IMR-90 (cell line): ENCODE data around the gene PAPLN. TPM values are rescaled to one million over a fixed set of nuclear protein-coding genes. Genes with fewer than 3 reads are reported as not detected.

Source experiments
- ATAC-seq: fragments of 200-7000 bp; cut with Tn5 transposase; 2 replicates; pipeline ENCODE4 v1.9.1; 2020; ENCODE audit warnings: low read depth, mild to moderate bottlenecking, moderate library complexity
- BruUV-seq: library from RNA; stranded (reverse); fragments of 400-500 nt; replicated peaks from 2 replicates; lab custom pipeline; 2021; lab: Mats Ljungman, UMichigan
- CTCF ChIA-PET: fragments of 300-600 bp; formaldehyde crosslinking; extraction: SDS; loops from one replicate; lab custom pipeline; 2021; ENCODE audit warnings: antibody characterized with exemption; lab: Yijun Ruan, JAX
- POLR2A ChIA-PET: fragments of 300-600 bp; sonication (Branson Sonifier 250); formaldehyde crosslinking; loops from one replicate; lab custom pipeline; 2022; ENCODE audit warnings: antibody characterized with exemption; ENCODE audit not compliant: unreplicated experiment; lab: Charles Lee
- DNase-seq: peaks from one replicate; pipeline ENCODE4 v3.0.0; 2013
- H2AFZ ChIP-seq: replicated peaks from 2 replicates; pipeline ENCODE3; 2013; ENCODE audit warnings: low read length, mild to moderate bottlenecking; ENCODE audit not compliant: poor library complexity
- H2AK5ac ChIP-seq: 2 replicates; pipeline ENCODE4 v1.6.1; 2013; ENCODE audit warnings: low read depth, low read length, inconsistent platforms
- H2AK9ac ChIP-seq: replicated peaks from 2 replicates; pipeline ENCODE3; 2013; ENCODE audit warnings: mild to moderate bottlenecking, low read depth, low read length, moderate library complexity; ENCODE audit not compliant: poor library complexity
- H2BK120ac ChIP-seq: 2 replicates; pipeline ENCODE4 v1.6.1; 2013; ENCODE audit warnings: low read depth, low read length, inconsistent platforms
- H2BK15ac ChIP-seq: 3 replicates; pipeline ENCODE4 v1.6.1; 2013; ENCODE audit warnings: low read depth, low read length, inconsistent platforms
- H2BK20ac ChIP-seq: 2 replicates; pipeline ENCODE4 v1.6.1; 2013; ENCODE audit warnings: low read depth, mild to moderate bottlenecking, inconsistent platforms, low read length, moderate library complexity
- H2BK5ac ChIP-seq: 2 replicates; pipeline ENCODE4 v1.6.1; 2013; ENCODE audit warnings: mild to moderate bottlenecking, low read depth, low read length, inconsistent platforms; ENCODE audit not compliant: poor library complexity, severe bottlenecking
- H3K14ac ChIP-seq: replicated peaks from 2 replicates; pipeline ENCODE4 v1.6.1; 2013; ENCODE audit warnings: low read depth, low read length, inconsistent platforms
- H3K18ac ChIP-seq: 2 replicates; pipeline ENCODE4 v1.6.1; 2013; ENCODE audit warnings: low read depth, low read length, control low read depth
- H3K23ac ChIP-seq: 2 replicates; pipeline ENCODE4 v1.6.1; 2013; ENCODE audit warnings: low read depth, low read length, inconsistent platforms
- H3K27ac ChIP-seq: 2 replicates; pipeline ENCODE4 v1.5.1; 2013; ENCODE audit warnings: mild to moderate bottlenecking, control low read depth, low read length; ENCODE audit not compliant: insufficient read depth
- H3K27me3 ChIP-seq: 2 replicates; pipeline ENCODE4 v1.6.1; 2013; ENCODE audit warnings: low read length; ENCODE audit not compliant: control insufficient read depth, insufficient read depth
- H3K36me3 ChIP-seq: 2 replicates; pipeline ENCODE4 v1.6.1; 2013; ENCODE audit warnings: low read length, mixed read lengths; ENCODE audit not compliant: control insufficient read depth, insufficient read depth
- H3K4ac ChIP-seq: 2 replicates; pipeline ENCODE4 v1.6.1; 2013; ENCODE audit warnings: low read depth, low read length, inconsistent platforms
- H3K4me1 ChIP-seq: 2 replicates; pipeline ENCODE4 v1.6.1; 2013; ENCODE audit warnings: low read length, mixed read lengths; ENCODE audit not compliant: control insufficient read depth, insufficient read depth
- H3K4me2 ChIP-seq: 2 replicates; pipeline ENCODE4 v1.6.1; 2013; ENCODE audit warnings: low read depth, mild to moderate bottlenecking, control low read depth, low read length, moderate library complexity
- H3K4me3 ChIP-seq: 2 replicates; pipeline ENCODE4 v1.5.1; 2013; ENCODE audit warnings: low read depth, mild to moderate bottlenecking, control low read depth, low read length, moderate library complexity; ENCODE audit not compliant: insufficient read depth
- H3K56ac ChIP-seq: 2 replicates; pipeline ENCODE4 v1.6.1; 2013; ENCODE audit warnings: low read length, inconsistent platforms; ENCODE audit not compliant: insufficient read depth; ENCODE audit errors: extremely low read depth
- H3K79me1 ChIP-seq, 2 experiments: 2 replicates each; pipeline ENCODE4 v1.6.1; 2013; ENCODE audit warnings: low read length in 2 of 2, inconsistent platforms in 1 of 2, low read depth in 1 of 2
- H3K9ac ChIP-seq: 2 replicates; pipeline ENCODE4 v1.6.1; 2013; ENCODE audit warnings: low read depth, low read length, control low read depth
- H3K9me1 ChIP-seq: 2 replicates; pipeline ENCODE4 v1.6.1; 2013; ENCODE audit warnings: low read length, inconsistent platforms; ENCODE audit not compliant: insufficient read depth
- H3K9me3 ChIP-seq: 2 replicates; pipeline ENCODE4 v1.6.1; 2013; ENCODE audit warnings: low read length; ENCODE audit not compliant: control insufficient read depth, insufficient read depth
- H4K20me1 ChIP-seq: 2 replicates; pipeline ENCODE4 v1.6.1; 2013; ENCODE audit warnings: low read length, inconsistent platforms; ENCODE audit not compliant: insufficient read depth
- H4K5ac ChIP-seq: 2 replicates; pipeline ENCODE4 v1.6.1; 2013; ENCODE audit warnings: mild to moderate bottlenecking, low read depth, low read length, control low read depth
- H4K8ac ChIP-seq, 2 experiments: 2 replicates each; pipeline ENCODE4 v1.6.1; 2013; ENCODE audit warnings: low read depth in 2 of 2, low read length in 2 of 2, control low read depth in 1 of 2, inconsistent platforms in 1 of 2
- H4K91ac ChIP-seq: 2 replicates; pipeline ENCODE4 v1.6.1; 2013; ENCODE audit warnings: low read depth, low read length, inconsistent platforms; ENCODE audit not compliant: insufficient read depth
- BHLHE40 ChIP-seq: fragments of 150-350 bp; IDR thresholded peaks from 2 replicates; pipeline ENCODE4 v1.6.1; 2016; ENCODE audit warnings: mild to moderate bottlenecking, low read depth, low read length
- CEBPB ChIP-seq: IDR thresholded peaks from 2 replicates; pipeline ENCODE4 v1.6.1; 2012; ENCODE audit warnings: low read depth, low read length, improper control_type of control experiment
- CHD1 ChIP-seq: IDR thresholded peaks from 2 replicates; pipeline ENCODE4 v1.6.1; 2012; ENCODE audit warnings: low read depth, low read length, improper control_type of control experiment
- FOS ChIP-seq: fragments of 150-350 bp; IDR thresholded peaks from 2 replicates; pipeline ENCODE4 v1.6.1; 2016; ENCODE audit warnings: low read depth, low read length
- MAFK ChIP-seq: IDR thresholded peaks from 2 replicates; pipeline ENCODE4 v1.6.1; 2012; ENCODE audit warnings: low read depth, low read length, improper control_type of control experiment
- MAZ ChIP-seq: IDR thresholded peaks from 2 replicates; pipeline ENCODE4 v1.6.1; 2012; ENCODE audit warnings: low read depth, mild to moderate bottlenecking, low read length, improper control_type of control experiment, moderate library complexity, borderline replicate concordance
- MXI1 ChIP-seq: IDR thresholded peaks from 2 replicates; pipeline ENCODE4 v1.6.1; 2012; ENCODE audit warnings: low read depth, mild to moderate bottlenecking, low read length, moderate library complexity, borderline replicate concordance
- NFE2L2 ChIP-seq: fragments of 150-350 bp; IDR thresholded peaks from 2 replicates; pipeline ENCODE4 v1.6.1; 2016; ENCODE audit warnings: low read depth, mild to moderate bottlenecking, low read length
- POLR2A ChIP-seq: IDR thresholded peaks from 2 replicates; pipeline ENCODE4 v1.6.1; 2012; ENCODE audit warnings: mild to moderate bottlenecking, low read depth, low read length
- RCOR1 ChIP-seq: IDR thresholded peaks from 2 replicates; pipeline ENCODE4 v1.6.1; 2012; ENCODE audit warnings: mild to moderate bottlenecking, low read length, improper control_type of control experiment; ENCODE audit not compliant: insufficient replicate concordance
- RFX5 ChIP-seq: IDR thresholded peaks from 2 replicates; pipeline ENCODE4 v1.8.0; 2012; ENCODE audit warnings: low read depth, mild to moderate bottlenecking, low read length, moderate library complexity
- SMC3 ChIP-seq: fragments of 150-350 bp; IDR thresholded peaks from 2 replicates; pipeline ENCODE4 v1.6.1; 2016; ENCODE audit warnings: low read depth, mild to moderate bottlenecking, antibody characterized with exemption, low read length, moderate library complexity
- WGBS, 2 experiments: methylation state at CpG; one replicate each; pipeline versions ENCODE4 v1.1.5 to v1.1.7; 2013; ENCODE audit warnings: missing lambda C conversion rate in 2 of 2; ENCODE audit not compliant: insufficient read length in 1 of 2; ENCODE audit errors: extremely low coverage in 2 of 2; 5-methylcytosine and 5-hydroxymethylcytosine counted together
- dilution Hi-C: fragments of 300-500 bp; cut with HindIII; formaldehyde crosslinking; loops from one replicate; pipeline ENCODE4 v1.14.3; 2018; ENCODE audit warnings: low sequenced_read_pairs; ENCODE audit not compliant: unreplicated experiment
- in situ Hi-C: fragments of 300-500 bp; cut with MboI; formaldehyde crosslinking; loops from 3 replicates; pipeline ENCODE4 v1.14.3; 2019; ENCODE audit warnings: low sequenced_read_pairs, inconsistent platforms, mixed read lengths
- intact Hi-C: fragments of 100-400 bp; cut with micrococcal nuclease; formaldehyde crosslinking; loops from 2 replicates; pipeline ENCODE4 v1.10.0; 2022
- polyA plus RNA-seq, 3 experiments: library from polyadenylated mRNA; depleted of rRNA; stranded (reverse); fragments of >200 nt; gene quantifications; 2 replicates each; pipeline ENCODE4 v1.2.3, GENCODE V29; 2012; ENCODE audit warnings: low replicate concordance in 1 of 3
- total RNA-seq: library from RNA; depleted of rRNA; stranded (reverse); fragments of >200 nt; gene quantifications from 2 replicates; pipeline ENCODE4 v1.2.3, GENCODE V29; 2012
- TF ChIP-seq, protein P1 (sequence below): fragments of 150-350 bp; IDR thresholded peaks from 2 replicates; pipeline ENCODE4 v1.6.1; 2016; ENCODE audit warnings: low read depth, mild to moderate bottlenecking, low read length, moderate library complexity, borderline replicate concordance
- TF ChIP-seq, protein P2 (sequence below): fragments of 150-350 bp; IDR thresholded peaks from 2 replicates; pipeline ENCODE4 v1.6.1; 2017; ENCODE audit warnings: mild to moderate bottlenecking, antibody characterized with exemption, low read length, low read depth
- TF ChIP-seq, protein P3 (sequence below): conservative IDR thresholded peaks from 2 replicates; pipeline ENCODE4 v1.5.1; 2012; ENCODE audit warnings: mild to moderate bottlenecking, low read depth, low read length, improper control_type of control experiment

PAPLN gene
- total and polyA plus RNA-seq, 2 of the 4 experiments (the other 2 are of a cell fraction) = 0.36 to 1.2 TPM

DNA sequence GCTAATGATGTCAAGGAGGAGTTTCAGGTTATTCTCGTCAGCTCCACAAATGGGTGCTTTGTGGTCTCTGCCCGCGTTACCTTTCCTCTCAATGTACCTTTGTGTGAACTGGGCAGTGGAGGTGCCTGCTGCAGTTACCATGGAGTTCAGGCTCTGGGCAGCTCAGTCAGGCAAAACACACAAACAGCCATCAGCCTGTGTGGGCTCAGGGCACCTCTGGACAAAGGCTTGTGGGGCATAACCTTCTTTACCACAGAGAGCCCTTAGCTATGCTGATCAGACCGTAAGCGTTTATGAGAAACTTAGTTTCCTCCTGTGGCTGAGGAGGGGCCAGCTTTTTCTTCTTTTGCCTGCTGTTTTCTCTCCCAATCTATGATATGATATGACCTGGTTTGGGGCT is 16.7 kb upstream of the PAPLN start:
- Histone ChIP-seq H3K18ac (no peak overlapping the region), H3K56ac (no peak overlapping the region), H3K36me3 (peaks cover 24% of the 10 kb centered on the region), H3K79me1 (peaks cover 6 to 22% of the 10 kb centered on the region in 2 experiments; a peak in 2 of 4 replicates), H2BK15ac (no peak overlapping the region), H3K27me3 (no peaks in the 10 kb centered on the region), H3K27ac (no peak overlapping the region), H3K4me3 (no peak overlapping the region), H3K9me1 (0 out of 2 replicates have a peak, but pooled peaks cover 5% of the 10 kb centered on the region), H4K5ac (no peak overlapping the region), H4K91ac (no peak overlapping the region), H3K4me2 (no peak overlapping the region), H3K9me3 (no peaks in the 10 kb centered on the region), H2BK120ac (no peak overlapping the region), H2AFZ (no peak overlapping the region), H3K4me1 (peaks cover 9% of the 10 kb centered on the region), H2AK9ac (no peak overlapping the region), H2AK5ac (0 out of 2 replicates have a peak overlapping the region, but pooled peaks have one; percentile 25), H3K9ac (no peak overlapping the region), H3K4ac (no peak overlapping the region), H3K14ac (no peak overlapping the region), H2BK5ac (no peak overlapping the region), H3K23ac (no peak overlapping the region), H4K8ac (no peak overlapping the region), H2BK20ac (no peak overlapping the region), H4K20me1 (no peaks in the 10 kb centered on the region; the same call in 1 of the 2 replicates)
- no peak for TF ChIP-seq FOS
- TF ChIP-seq MAZ = no peak
- TF ChIP-seq NFE2L2 = no peak
- TF ChIP-seq CHD1 = no peak
- no peak for TF ChIP-seq MAFK
- TF ChIP-seq, protein P1, sequence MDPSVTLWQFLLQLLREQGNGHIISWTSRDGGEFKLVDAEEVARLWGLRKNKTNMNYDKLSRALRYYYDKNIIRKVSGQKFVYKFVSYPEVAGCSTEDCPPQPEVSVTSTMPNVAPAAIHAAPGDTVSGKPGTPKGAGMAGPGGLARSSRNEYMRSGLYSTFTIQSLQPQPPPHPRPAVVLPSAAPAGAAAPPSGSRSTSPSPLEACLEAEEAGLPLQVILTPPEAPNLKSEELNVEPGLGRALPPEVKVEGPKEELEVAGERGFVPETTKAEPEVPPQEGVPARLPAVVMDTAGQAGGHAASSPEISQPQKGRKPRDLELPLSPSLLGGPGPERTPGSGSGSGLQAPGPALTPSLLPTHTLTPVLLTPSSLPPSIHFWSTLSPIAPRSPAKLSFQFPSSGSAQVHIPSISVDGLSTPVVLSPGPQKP = no peak
- TF ChIP-seq RFX5 = no peak
- no peak for TF ChIP-seq POLR2A
- TF ChIP-seq, protein P2, sequence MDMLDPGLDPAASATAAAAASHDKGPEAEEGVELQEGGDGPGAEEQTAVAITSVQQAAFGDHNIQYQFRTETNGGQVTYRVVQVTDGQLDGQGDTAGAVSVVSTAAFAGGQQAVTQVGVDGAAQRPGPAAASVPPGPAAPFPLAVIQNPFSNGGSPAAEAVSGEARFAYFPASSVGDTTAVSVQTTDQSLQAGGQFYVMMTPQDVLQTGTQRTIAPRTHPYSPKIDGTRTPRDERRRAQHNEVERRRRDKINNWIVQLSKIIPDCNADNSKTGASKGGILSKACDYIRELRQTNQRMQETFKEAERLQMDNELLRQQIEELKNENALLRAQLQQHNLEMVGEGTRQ = no peak
- TF ChIP-seq SMC3 = no peak
- TF ChIP-seq RCOR1 = no peak
- no peak for TF ChIP-seq CEBPB
- TF ChIP-seq, protein P3, sequence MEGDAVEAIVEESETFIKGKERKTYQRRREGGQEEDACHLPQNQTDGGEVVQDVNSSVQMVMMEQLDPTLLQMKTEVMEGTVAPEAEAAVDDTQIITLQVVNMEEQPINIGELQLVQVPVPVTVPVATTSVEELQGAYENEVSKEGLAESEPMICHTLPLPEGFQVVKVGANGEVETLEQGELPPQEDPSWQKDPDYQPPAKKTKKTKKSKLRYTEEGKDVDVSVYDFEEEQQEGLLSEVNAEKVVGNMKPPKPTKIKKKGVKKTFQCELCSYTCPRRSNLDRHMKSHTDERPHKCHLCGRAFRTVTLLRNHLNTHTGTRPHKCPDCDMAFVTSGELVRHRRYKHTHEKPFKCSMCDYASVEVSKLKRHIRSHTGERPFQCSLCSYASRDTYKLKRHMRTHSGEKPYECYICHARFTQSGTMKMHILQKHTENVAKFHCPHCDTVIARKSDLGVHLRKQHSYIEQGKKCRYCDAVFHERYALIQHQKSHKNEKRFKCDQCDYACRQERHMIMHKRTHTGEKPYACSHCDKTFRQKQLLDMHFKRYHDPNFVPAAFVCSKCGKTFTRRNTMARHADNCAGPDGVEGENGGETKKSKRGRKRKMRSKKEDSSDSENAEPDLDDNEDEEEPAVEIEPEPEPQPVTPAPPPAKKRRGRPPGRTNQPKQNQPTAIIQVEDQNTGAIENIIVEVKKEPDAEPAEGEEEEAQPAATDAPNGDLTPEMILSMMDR = no peak
- TF ChIP-seq MXI1 = no peak
- no peak for TF ChIP-seq BHLHE40
- in situ Hi-C loops = no loop called here
- no TSS peak for BruUV-seq
- dilution Hi-C loops = no loop called here
- ATAC-seq (no peak), DNase-seq (no peak)
- ChIA-PET POLR2A (no interaction called here), CTCF (interaction anchor here (1.0 kb wide), 1 partner anchor 74 kb away, joined by 3 read pairs; no protein-coding TSS in a partner anchor)
- intact Hi-C loops = no loop called here
- no CpG with 5 or more reads among the region's 5 CpGs for WGBS, 2 experiments
